ENCODE results near the gene GADD45B.

GADD45B gene

DNA sequence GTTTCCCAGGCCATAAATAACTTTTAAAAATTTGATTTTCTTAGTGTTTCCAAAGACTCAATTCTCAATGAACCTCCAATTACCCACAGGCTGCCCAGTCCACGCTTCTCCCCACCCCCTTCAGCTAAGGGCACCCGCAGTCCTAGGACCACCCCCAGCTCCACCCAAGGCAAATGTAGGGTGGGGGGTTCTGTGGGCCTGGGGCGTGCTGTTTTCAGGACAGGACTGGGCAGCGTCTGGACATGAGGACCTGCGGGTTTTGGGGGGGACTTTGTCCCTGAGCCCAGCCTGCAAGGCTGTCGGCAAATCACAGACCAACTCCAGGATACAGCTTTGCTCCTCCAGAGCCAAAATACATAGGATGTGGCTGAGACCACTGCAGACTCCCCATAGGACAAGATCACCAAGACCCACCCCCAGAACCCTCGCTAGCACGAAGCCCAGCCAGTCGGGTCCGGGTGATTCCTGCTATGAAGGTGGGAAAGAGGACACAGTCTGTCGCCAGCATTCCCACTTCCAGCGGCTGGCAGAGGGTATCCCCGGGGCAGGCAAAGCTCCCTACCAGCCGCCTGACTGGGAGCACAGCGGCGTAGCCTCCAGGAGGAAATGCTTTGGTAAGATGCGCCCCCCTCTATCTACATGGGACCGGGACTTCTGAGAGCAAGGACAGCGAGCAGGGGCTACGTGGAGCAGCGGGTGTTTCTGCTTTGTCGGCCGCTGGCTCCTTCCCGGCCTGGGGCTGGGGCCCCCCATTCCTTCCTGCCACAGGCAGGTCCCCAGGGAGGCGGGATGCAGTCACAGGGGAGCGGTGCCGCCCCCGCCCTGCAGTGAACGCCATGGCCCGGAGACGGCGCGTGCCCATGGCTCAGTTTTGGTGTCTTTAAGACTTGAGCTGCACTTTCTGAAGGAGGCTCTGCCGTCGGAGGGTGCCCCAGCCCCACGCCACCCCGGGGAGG lies 46.9 kb upstream of the GADD45B start:
- TF ChIP-seq POLR2AphosphoS5 (IDR thresholded peaks at IDR 0.05; ENCODE audit: low read depth, low read length) (no peak), TAF1 (IDR thresholded peaks at IDR 0.05; ENCODE audit: borderline replicate concordance, insufficient read depth, low read length) (no peak), SIN3A (IDR thresholded peaks at IDR 0.05; ENCODE audit: borderline replicate concordance, insufficient read depth, low read length) (no peak), FOXP2 (optimal IDR thresholded peaks at IDR 0.05; ENCODE audit: borderline replicate concordance, extremely low read depth, extremely low read length, insufficient read depth) (no peak)
- TF ChIP-seq, protein P1, sequence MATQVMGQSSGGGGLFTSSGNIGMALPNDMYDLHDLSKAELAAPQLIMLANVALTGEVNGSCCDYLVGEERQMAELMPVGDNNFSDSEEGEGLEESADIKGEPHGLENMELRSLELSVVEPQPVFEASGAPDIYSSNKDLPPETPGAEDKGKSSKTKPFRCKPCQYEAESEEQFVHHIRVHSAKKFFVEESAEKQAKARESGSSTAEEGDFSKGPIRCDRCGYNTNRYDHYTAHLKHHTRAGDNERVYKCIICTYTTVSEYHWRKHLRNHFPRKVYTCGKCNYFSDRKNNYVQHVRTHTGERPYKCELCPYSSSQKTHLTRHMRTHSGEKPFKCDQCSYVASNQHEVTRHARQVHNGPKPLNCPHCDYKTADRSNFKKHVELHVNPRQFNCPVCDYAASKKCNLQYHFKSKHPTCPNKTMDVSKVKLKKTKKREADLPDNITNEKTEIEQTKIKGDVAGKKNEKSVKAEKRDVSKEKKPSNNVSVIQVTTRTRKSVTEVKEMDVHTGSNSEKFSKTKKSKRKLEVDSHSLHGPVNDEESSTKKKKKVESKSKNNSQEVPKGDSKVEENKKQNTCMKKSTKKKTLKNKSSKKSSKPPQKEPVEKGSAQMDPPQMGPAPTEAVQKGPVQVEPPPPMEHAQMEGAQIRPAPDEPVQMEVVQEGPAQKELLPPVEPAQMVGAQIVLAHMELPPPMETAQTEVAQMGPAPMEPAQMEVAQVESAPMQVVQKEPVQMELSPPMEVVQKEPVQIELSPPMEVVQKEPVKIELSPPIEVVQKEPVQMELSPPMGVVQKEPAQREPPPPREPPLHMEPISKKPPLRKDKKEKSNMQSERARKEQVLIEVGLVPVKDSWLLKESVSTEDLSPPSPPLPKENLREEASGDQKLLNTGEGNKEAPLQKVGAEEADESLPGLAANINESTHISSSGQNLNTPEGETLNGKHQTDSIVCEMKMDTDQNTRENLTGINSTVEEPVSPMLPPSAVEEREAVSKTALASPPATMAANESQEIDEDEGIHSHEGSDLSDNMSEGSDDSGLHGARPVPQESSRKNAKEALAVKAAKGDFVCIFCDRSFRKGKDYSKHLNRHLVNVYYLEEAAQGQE (IDR thresholded peaks at IDR 0.05; ENCODE audit: insufficient read depth in 1 of 2, low read depth in 2 of 2, low read length in 2 of 2) = no peak

DNA sequence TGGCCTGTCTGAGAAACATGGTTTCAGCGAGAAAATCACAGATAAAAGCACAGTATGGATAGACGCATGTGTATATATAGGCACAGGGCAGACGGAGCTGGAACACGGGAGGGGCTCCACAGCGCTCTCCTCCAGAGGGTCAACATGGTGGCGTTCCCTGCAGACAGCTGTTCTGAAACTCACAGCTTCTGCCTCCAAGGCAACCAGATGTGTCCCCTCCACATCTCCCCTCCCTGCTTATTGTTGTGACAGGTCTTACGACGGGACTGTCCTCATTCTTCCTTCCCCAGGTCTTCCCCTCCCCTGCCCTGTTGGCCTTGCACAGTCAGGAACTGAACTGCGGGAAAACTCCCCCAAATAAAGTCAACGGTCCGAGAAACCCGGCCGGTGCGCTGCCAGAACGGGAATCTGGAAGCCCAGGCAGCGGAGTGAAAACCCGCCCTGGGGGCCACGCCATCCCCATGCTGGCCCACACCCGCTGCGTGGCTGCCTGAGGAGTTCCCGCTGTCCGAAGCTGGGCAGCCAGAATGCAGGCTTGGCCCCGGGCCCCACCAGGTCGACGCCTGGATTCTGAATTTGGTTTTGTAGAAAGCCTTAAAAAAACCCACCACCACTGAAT lies 45.9 kb upstream of the GADD45B start:
- TF ChIP-seq TAF1 (IDR thresholded peaks at IDR 0.05; ENCODE audit: borderline replicate concordance, insufficient read depth, low read length) (no peak), FOXP2 (optimal IDR thresholded peaks at IDR 0.05; ENCODE audit: borderline replicate concordance, extremely low read depth, extremely low read length, insufficient read depth) (no peak), POLR2AphosphoS5 (IDR thresholded peaks at IDR 0.05; ENCODE audit: low read depth, low read length) (no peak), SIN3A (IDR thresholded peaks at IDR 0.05; ENCODE audit: borderline replicate concordance, insufficient read depth, low read length) (no peak)
- TF ChIP-seq, protein P1 (IDR thresholded peaks at IDR 0.05; ENCODE audit: insufficient read depth in 1 of 2, low read depth in 2 of 2, low read length in 2 of 2) = no peak

DNA sequence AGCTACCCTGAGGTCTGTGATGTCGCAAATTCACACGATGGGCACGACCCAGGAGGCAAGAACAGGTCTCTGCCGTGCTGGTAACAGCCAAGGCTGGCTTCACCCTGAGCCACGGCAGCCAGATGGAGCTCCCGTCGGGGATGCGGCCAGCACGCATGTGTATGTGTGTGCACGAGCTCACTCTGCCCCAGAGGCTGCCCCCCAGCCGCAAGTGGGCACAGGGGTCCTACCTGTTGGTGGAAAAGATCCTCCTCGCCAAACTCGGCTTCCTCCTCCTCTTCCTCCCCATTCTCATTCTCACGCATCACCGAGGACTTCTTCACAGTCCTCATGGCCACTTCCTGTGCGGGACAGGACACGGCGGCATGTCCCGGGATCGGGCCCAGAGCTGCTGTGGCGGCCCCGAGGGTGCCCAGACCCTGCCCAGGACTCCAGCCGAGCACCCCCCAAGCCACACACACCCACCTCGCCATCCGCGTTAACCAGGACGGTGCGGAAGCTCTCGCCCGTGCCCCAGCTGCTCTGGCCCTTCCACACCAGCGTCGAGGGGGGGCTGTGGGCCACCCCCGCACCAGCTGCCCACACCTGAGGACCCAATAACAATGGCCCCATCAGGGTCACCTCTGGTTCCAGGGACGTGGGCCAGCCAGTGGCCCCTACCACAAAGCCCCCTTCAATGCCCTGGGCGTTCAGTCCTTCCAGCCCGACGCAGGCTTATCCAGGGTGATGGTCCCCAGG lies 44.4 kb upstream of the GADD45B start:
- TF ChIP-seq SIN3A (IDR thresholded peaks at IDR 0.05; ENCODE audit: borderline replicate concordance, insufficient read depth, low read length) (no peak), FOXP2 (optimal IDR thresholded peaks at IDR 0.05; ENCODE audit: borderline replicate concordance, extremely low read depth, extremely low read length, insufficient read depth) (no peak), TAF1 (IDR thresholded peaks at IDR 0.05; ENCODE audit: borderline replicate concordance, insufficient read depth, low read length) (no peak), POLR2AphosphoS5 (IDR thresholded peaks at IDR 0.05; ENCODE audit: low read depth, low read length) (no peak)
- TF ChIP-seq, protein P1 (IDR thresholded peaks at IDR 0.05; ENCODE audit: insufficient read depth in 1 of 2, low read depth in 2 of 2, low read length in 2 of 2) = no peak

DNA sequence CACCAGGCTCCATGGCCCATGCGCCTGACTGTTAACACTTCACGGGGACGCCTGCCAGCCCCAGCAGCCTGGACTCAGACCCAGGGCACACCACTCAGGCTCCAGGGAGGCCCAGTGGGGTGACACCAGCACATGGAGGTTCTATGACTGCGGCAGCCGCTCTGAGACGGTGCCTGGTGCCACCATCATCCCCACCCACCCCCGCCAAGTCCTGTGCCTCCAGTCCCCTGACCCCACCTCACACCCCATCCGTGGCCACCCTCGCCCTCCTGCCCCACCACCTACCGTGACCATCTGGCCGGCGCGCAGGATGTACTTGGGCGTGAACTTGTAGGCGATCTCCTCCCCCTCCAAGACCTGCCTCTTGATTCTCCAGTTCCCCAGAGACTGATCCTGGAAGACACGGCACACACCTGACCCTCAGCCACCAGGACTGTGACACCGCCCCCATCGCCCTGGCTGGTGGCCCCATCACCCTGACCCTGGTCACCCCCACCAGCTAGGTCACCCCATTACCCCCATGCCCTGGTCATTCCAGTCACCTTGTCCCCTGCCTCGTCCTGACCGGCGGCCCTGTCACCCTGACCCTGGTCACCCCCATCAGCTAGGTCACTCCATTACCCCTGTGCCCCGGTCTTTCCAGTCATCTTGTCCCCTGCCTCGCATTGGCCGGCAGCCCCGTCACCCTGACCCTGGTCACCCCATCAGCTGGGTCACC lies 43.6 kb upstream of the GADD45B start:
- TF ChIP-seq POLR2AphosphoS5 (IDR thresholded peaks at IDR 0.05; ENCODE audit: low read depth, low read length) = no peak
- TF ChIP-seq FOXP2 (optimal IDR thresholded peaks at IDR 0.05; ENCODE audit: borderline replicate concordance, extremely low read depth, extremely low read length, insufficient read depth) = no peak
- TF ChIP-seq TAF1 (IDR thresholded peaks at IDR 0.05; ENCODE audit: borderline replicate concordance, insufficient read depth, low read length) = no peak
- TF ChIP-seq, protein P1 (IDR thresholded peaks at IDR 0.05; ENCODE audit: insufficient read depth in 1 of 2, low read depth in 2 of 2, low read length in 2 of 2) = no peak
- TF ChIP-seq SIN3A (IDR thresholded peaks at IDR 0.05; ENCODE audit: borderline replicate concordance, insufficient read depth, low read length) = no peak

All from PFSK-1 (cell line).